ENCODE results near the gene EIPR1. TPM values are rescaled to one million over a fixed set of nuclear protein-coding genes. Genes with fewer than 3 reads are reported as not detected.

Gene EIPR1
- total RNA-seq, 1 donor from 2014 or later, result 27.9 TPM

DNA sequence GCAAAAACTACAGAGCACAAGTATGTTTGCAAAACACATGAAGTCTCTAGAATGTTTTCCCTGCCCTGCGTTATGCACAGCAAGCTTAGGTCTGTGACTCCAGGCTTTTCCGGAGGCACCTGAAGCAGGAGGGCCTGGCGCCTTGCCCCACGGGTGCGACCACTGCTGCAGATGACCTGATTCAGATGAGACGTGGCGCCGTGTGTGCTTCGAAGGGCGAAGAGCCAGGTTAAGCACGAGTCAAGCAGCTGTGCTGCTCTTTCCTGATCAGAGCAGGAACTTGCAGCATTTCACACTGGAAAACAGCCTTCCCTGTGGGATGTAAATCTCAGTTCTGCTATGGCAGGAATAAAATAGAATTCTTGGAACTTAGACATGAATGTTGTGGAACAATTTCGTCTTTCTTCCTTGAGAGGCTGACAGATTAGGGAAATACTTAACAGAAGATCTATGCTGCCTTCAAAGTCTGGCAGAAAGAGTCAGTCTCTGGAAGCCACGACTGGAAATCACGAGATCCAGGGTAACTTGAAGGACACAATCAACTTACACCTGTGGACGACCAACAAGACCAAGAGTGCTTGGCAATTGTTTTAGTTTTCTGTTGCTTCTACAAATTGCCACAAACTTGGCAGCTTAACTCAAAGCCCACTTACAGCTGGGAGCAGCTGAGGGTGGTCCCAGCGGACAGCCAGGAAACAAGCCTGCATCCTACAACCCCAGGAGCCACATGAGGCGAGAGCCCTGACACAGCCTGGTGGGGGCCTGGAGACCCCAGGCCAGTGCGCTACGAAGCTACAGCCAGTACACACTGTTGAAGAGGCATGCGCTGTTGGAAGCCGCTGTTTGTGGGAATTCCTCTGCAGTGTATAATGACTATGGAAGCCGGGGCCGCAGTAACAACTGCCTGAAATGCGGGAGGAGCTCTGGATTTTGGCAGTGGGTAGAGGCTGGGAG, 42.9 kb downstream of the EIPR1 start:
- Mint-ChIP-seq H3K4me1 (no peaks in the 10 kb centered on the region), H3K9me3 (peaks cover 12% of the 10 kb centered on the region)
- DNase-seq (ENCODE audit: low spot score in 2 of 2, unreplicated experiment in 2 of 2), result no peak

DNA sequence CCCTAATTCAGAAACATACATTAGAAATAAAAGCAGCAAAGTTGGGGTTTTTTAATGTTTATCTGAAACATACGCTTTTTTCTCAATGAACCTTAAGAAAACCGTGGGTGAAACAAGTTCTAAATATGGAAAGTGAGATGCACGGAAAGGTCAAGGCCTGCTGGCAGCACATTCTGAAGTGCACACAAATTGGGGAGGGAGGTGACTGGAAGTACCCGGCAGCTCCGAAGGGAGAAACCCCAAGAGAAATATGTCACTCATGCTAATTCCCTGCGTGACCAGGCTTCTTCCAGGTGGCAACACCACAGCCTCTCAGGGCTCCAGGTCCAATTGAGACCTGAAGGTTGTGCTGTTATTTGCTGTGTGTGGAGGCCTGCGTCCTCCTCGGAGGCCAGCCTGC, 45.5 kb downstream of the EIPR1 start:
- peaks cover 29% of the 10 kb centered on the region for H3K36me3 Mint-ChIP-seq
- DNase-seq (ENCODE audit: low spot score in 2 of 2, unreplicated experiment in 2 of 2), result no peak
- peaks cover 12% of the 10 kb centered on the region for H3K9me3 Mint-ChIP-seq

More for the DNA sequence above, 42.9 kb downstream of the EIPR1 start:
- H3K36me3 Mint-ChIP-seq, result peaks cover 34% of the 10 kb centered on the region
- no peak overlapping the region for H3K27ac Mint-ChIP-seq
- H3K4me3 Mint-ChIP-seq, result no peak overlapping the region
- TF ChIP-seq, protein P1, sequence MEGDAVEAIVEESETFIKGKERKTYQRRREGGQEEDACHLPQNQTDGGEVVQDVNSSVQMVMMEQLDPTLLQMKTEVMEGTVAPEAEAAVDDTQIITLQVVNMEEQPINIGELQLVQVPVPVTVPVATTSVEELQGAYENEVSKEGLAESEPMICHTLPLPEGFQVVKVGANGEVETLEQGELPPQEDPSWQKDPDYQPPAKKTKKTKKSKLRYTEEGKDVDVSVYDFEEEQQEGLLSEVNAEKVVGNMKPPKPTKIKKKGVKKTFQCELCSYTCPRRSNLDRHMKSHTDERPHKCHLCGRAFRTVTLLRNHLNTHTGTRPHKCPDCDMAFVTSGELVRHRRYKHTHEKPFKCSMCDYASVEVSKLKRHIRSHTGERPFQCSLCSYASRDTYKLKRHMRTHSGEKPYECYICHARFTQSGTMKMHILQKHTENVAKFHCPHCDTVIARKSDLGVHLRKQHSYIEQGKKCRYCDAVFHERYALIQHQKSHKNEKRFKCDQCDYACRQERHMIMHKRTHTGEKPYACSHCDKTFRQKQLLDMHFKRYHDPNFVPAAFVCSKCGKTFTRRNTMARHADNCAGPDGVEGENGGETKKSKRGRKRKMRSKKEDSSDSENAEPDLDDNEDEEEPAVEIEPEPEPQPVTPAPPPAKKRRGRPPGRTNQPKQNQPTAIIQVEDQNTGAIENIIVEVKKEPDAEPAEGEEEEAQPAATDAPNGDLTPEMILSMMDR (IDR thresholded peaks at IDR 0.05; ENCODE audit: unreplicated experiment), result no peak
- no peaks in the 10 kb centered on the region for H3K27me3 Mint-ChIP-seq (ENCODE audit: low read depth)

DNA sequence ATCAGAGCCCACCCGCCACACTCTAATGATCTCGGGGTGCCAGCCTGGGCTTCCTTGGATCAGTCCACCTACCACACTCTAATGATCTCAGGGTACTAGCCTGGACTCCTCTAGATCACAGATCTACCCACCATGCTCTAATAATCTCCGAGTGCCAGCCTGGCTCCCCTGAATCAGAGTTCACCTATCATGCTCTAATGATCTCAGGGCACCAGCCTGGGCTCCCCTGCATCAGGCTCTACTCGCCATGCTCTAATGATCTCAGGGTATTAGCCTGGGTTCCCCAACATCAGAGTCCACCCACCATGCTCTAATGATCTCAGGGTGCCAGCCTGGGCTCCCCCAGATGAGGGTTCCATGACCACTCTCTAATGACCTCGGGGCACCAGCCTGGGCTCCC, 48.1 kb downstream of the EIPR1 start:
- Mint-ChIP-seq H3K27ac (no peak overlapping the region), H3K36me3 (peaks cover 25% of the 10 kb centered on the region), H3K9me3 (peaks cover 12% of the 10 kb centered on the region), H3K4me1 (no peaks in the 10 kb centered on the region), H3K27me3 (ENCODE audit: low read depth) (no peaks in the 10 kb centered on the region), H3K4me3 (no peak overlapping the region)
- TF ChIP-seq, protein P1 (IDR thresholded peaks at IDR 0.05; ENCODE audit: unreplicated experiment), result no peak
- no peak for DNase-seq (ENCODE audit: low spot score in 2 of 2, unreplicated experiment in 2 of 2)

More for the DNA sequence above, 45.5 kb downstream of the EIPR1 start:
- Mint-ChIP-seq H3K4me3 (no peak overlapping the region), H3K27ac (no peak overlapping the region), H3K27me3 (ENCODE audit: low read depth) (no peaks in the 10 kb centered on the region), H3K4me1 (no peaks in the 10 kb centered on the region)
- TF ChIP-seq, protein P1 (IDR thresholded peaks at IDR 0.05; ENCODE audit: unreplicated experiment), result no peak

DNA sequence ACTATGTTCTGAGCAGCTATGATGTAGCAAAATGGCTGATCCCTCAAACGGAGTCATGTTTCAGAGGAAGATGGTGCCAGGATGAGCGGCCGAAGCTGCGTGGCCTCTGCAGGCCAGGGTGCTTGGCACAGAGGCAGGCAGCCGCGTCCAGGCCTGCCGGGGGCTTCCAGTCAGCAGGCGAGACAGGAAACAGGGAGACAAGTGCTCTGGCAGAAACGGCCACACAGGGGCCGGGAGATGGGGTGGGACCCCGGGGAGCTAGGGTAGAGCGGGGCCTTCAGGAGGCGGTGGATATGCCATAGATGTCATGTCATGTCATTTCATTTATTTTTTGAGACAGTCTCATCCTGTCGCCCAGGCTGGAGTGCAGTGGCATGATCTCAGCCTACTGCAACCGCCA, 50.7 kb downstream of the EIPR1 start:
- Mint-ChIP-seq H3K36me3 (peaks cover 15% of the 10 kb centered on the region), H3K4me3 (no peak overlapping the region), H3K4me1 (no peaks in the 10 kb centered on the region), H3K9me3 (peaks cover 12% of the 10 kb centered on the region), H3K27me3 (ENCODE audit: low read depth) (no peaks in the 10 kb centered on the region), H3K27ac (no peak overlapping the region)
- no peak for DNase-seq (ENCODE audit: low spot score in 2 of 2, unreplicated experiment in 2 of 2)
- TF ChIP-seq, protein P1 (IDR thresholded peaks at IDR 0.05; ENCODE audit: unreplicated experiment), result no peak

DNA sequence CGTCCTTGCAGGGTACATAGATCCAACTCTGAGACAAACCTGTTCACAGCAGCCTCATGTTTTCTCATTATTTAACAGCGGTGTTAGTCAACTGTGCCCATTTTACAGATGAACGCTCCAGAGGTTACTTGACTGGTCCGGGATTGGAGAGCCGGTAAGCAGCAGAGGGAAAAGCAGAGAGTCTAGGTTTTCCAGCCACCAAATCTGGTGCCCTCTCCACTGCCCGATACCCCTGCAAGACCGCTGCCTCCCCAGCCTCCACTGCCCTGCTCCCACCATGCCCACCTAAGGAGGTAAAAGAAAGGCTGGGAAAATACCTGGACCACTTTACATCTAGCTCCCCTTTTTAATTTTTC, 51.5 kb downstream of the EIPR1 start:
- H3K27me3 Mint-ChIP-seq (ENCODE audit: low read depth), result no peaks in the 10 kb centered on the region
- H3K9me3 Mint-ChIP-seq, result peaks cover 12% of the 10 kb centered on the region
- no peaks in the 10 kb centered on the region for H3K4me1 Mint-ChIP-seq
- peaks cover 15% of the 10 kb centered on the region for H3K36me3 Mint-ChIP-seq
- H3K4me3 Mint-ChIP-seq, result no peak overlapping the region
- no peak for DNase-seq (ENCODE audit: low spot score in 2 of 2, unreplicated experiment in 2 of 2)
- TF ChIP-seq, protein P1 (IDR thresholded peaks at IDR 0.05; ENCODE audit: unreplicated experiment), result no peak
- H3K27ac Mint-ChIP-seq, result no peak overlapping the region

Data from mesothelial cell of epicardium (in vitro differentiated cells).